K562 (cell line): ENCODE data around the gene TTBK1. TPM values are rescaled to one million over a fixed set of nuclear protein-coding genes. Genes with fewer than 3 reads are reported as not detected.

Source experiments
- ATAC-seq: fragments of 200-7000 bp; cut with Tn5 transposase; 3 replicates; pipeline ENCODE4 v1.9.1; 2020; ENCODE audit warnings: moderate library complexity
- BruUV-seq: library from RNA; stranded (reverse); fragments of 400-500 nt; replicated peaks from 2 replicates; lab custom pipeline; 2021; lab: Mats Ljungman, UMichigan
- CTCF ChIA-PET: fragments of 300-600 bp; formaldehyde crosslinking; extraction: SDS; loops from one replicate; lab custom pipeline; 2021; ENCODE audit warnings: low intra/inter-chr PET ratio; lab: Yijun Ruan, JAX
- POLR2A ChIA-PET: fragments of 300-600, 350-650 bp; sonication (Branson Sonifier 250); formaldehyde crosslinking; extraction: SDS; loops from one replicate; lab custom pipeline; 2021; ENCODE audit warnings: antibody characterized with exemption, inconsistent platforms; lab: Yijun Ruan, JAX
- DNase-seq, 4 experiments: peaks; one replicate each; pipeline versions ENCODE4 v3.0.0 to v3.0.0-alpha.2; 2011 to 2018; ENCODE audit warnings: low spot score in 3 of 4, mixed read lengths in 3 of 4; ENCODE audit errors: extremely low read depth in 1 of 4
- FAIRE-seq: peaks from 2 replicates; lab custom pipeline; 2011; peaks lifted over from hg19 to GRCh38; lab: Jason Lieb, UNC
- H2AFZ ChIP-seq: 2 replicates; pipeline ENCODE4 v1.6.0; 2011; ENCODE audit warnings: low read depth, low read length, control low read depth, inconsistent platforms
- H3K27ac ChIP-seq: fragments of 200-600 bp; 3 replicates; pipeline ENCODE4 v1.8.0; 2011; ENCODE audit warnings: low read depth, mild to moderate bottlenecking, control low read depth, inconsistent platforms, low read length, moderate library complexity, mixed read lengths; ENCODE audit errors: extremely low read depth
- H3K27me3 ChIP-seq, 2 experiments: fragments of 300-600 bp in 1 of 2; 2 replicates in 1 of 2; 3 replicates in 1 of 2; pipeline versions ENCODE4 v1.6.0 to v1.8.0; 2011; ENCODE audit warnings: inconsistent platforms in 2 of 2, low read length in 2 of 2, mild to moderate bottlenecking in 1 of 2, mixed read lengths in 1 of 2, moderate library complexity in 1 of 2; ENCODE audit not compliant: control insufficient read depth in 2 of 2, insufficient read depth in 2 of 2
- H3K36me3 ChIP-seq: fragments of 300-600 bp; 3 replicates; pipeline ENCODE4 v1.8.0; 2011; ENCODE audit warnings: mild to moderate bottlenecking, low read length, inconsistent platforms; ENCODE audit not compliant: control insufficient read depth, insufficient read depth
- H3K4me1 ChIP-seq, 2 experiments: fragments of 200-600 bp in 1 of 2; replicated peaks in 1 of 2; 2 replicates in 1 of 2; 3 replicates in 1 of 2; pipeline versions ENCODE4 v1.5.1 to v1.8.0; 2011; ENCODE audit warnings: inconsistent platforms in 2 of 2, low read length in 2 of 2, mild to moderate bottlenecking in 1 of 2, mixed read lengths in 1 of 2, moderate library complexity in 1 of 2; ENCODE audit not compliant: control insufficient read depth in 2 of 2, insufficient read depth in 2 of 2
- H3K4me2 ChIP-seq: 2 replicates; pipeline ENCODE4 v1.6.1; 2011; ENCODE audit warnings: low read length, control low read depth, inconsistent platforms, mixed read lengths; ENCODE audit not compliant: insufficient read depth
- H3K4me3 ChIP-seq: fragments of 200-600 bp; sonication (generic), shearing (Covaris generic); 2 replicates; pipeline ENCODE4 v1.5.1; 2016; ENCODE audit warnings: control low read depth, inconsistent platforms
- H3K79me2 ChIP-seq: fragments of 200-600 bp; 3 replicates; pipeline ENCODE4 v1.8.0; 2011; ENCODE audit warnings: low read length, inconsistent platforms; ENCODE audit not compliant: control insufficient read depth, insufficient read depth
- H3K9ac ChIP-seq, 2 experiments: 2 replicates each; pipeline versions ENCODE4 v1.6.0 to v1.6.1; 2011; ENCODE audit warnings: low read depth in 2 of 2, low read length in 2 of 2, control low read depth in 1 of 2, inconsistent platforms in 1 of 2, mild to moderate bottlenecking in 1 of 2, mixed read lengths in 1 of 2; ENCODE audit not compliant: insufficient read depth in 1 of 2
- H3K9me1 ChIP-seq: one replicate; pipeline ENCODE4 v1.6.0; 2011; ENCODE audit warnings: inconsistent platforms, mild to moderate bottlenecking, low read length, moderate library complexity; ENCODE audit not compliant: control insufficient read depth, insufficient read depth
- H3K9me3 ChIP-seq: replicated peaks from 2 replicates; pipeline ENCODE4 v1.5.1; 2011; ENCODE audit warnings: low read depth, low read length, inconsistent platforms; ENCODE audit not compliant: control insufficient read depth, insufficient read depth
- H4K20me1 ChIP-seq: replicated peaks from 2 replicates; pipeline ENCODE4 v1.6.1; 2011; ENCODE audit warnings: low read length, inconsistent platforms, mixed read lengths; ENCODE audit not compliant: control insufficient read depth, insufficient read depth
- BCOR ChIP-seq: fragments of 450-650 bp; IDR thresholded peaks from 2 replicates; pipeline ENCODE4 v1.6.1; 2016
- BMI1 ChIP-seq: fragments of 150-350 bp; IDR thresholded peaks from 2 replicates; pipeline ENCODE4 v1.6.1; 2014; ENCODE audit warnings: low read length
- CCAR2 ChIP-seq: fragments of 200-400 bp; formaldehyde crosslinking; IDR thresholded peaks from 2 replicates; pipeline ENCODE4 v1.6.1; 2017; ENCODE audit warnings: mild to moderate bottlenecking, low read depth, low read length
- EGR1 ChIP-seq: fragments of 450-650 bp; conservative IDR thresholded peaks from 2 replicates; pipeline ENCODE4 v1.6.1; 2017; ENCODE audit warnings: mild to moderate bottlenecking
- ESRRB ChIP-seq: fragments of 250-450 bp; sonication (Bioruptor Pico); IDR thresholded peaks from 2 replicates; pipeline ENCODE4 v1.5.0; 2020; ENCODE audit warnings: mild to moderate bottlenecking, moderate library complexity, borderline replicate concordance
- HDAC2 ChIP-seq: fragments of 450-650 bp; IDR thresholded peaks from 2 replicates; pipeline ENCODE4 v1.6.1; 2016; ENCODE audit warnings: mild to moderate bottlenecking
- KDM1A ChIP-seq, 2 experiments: fragments of 450-650 bp; IDR thresholded peaks; 2 replicates each; pipeline ENCODE4 v1.6.1; 2016; ENCODE audit warnings: mild to moderate bottlenecking in 2 of 2
- PTBP1 ChIP-seq: fragments of 200-400 bp; formaldehyde crosslinking; IDR thresholded peaks from 2 replicates; pipeline ENCODE4 v1.6.1; 2017; ENCODE audit warnings: low read depth, low read length
- RBM25 ChIP-seq: fragments of 200-400 bp; formaldehyde crosslinking; IDR thresholded peaks from 2 replicates; pipeline ENCODE4 v1.6.1; 2018; ENCODE audit warnings: low read length, low read depth, moderate library complexity; ENCODE audit not compliant: severe bottlenecking
- RCOR1 ChIP-seq, 2 experiments: IDR thresholded peaks; 2 replicates each; pipeline ENCODE4 v1.6.1; 2012; ENCODE audit warnings: low read depth in 2 of 2, low read length in 2 of 2, borderline replicate concordance in 1 of 2, improper control_type of control experiment in 1 of 2
- SMARCA5 ChIP-seq: fragments of 450-650 bp; IDR thresholded peaks from 2 replicates; pipeline ENCODE4 v1.6.1; 2016
- ZFP36 ChIP-seq: fragments of 150-350 bp; IDR thresholded peaks from 2 replicates; pipeline ENCODE4 v1.6.1; 2018; ENCODE audit warnings: low read length, low read depth; ENCODE audit not compliant: partially characterized antibody
- ZNF224 ChIP-seq: sonication (generic); formaldehyde crosslinking; IDR thresholded peaks from 2 replicates; pipeline ENCODE4 v1.8.0; 2022; ENCODE audit warnings: mild to moderate bottlenecking, missing genetic modification reagents
- WGBS: fragments of 100-300 bp; shearing (Covaris generic); methylation state at CpG from one replicate; pipeline ENCODE4 v1.1.6; 2016; ENCODE audit warnings: low coverage, mixed read lengths; ENCODE audit not compliant: insufficient coverage; ENCODE audit errors: missing lambda C conversion rate; 5-methylcytosine and 5-hydroxymethylcytosine counted together
- in situ Hi-C: fragments of 300-500 bp; cut with MboI; formaldehyde crosslinking; loops from 4 replicates; pipeline ENCODE4 v1.15.0; 2018; ENCODE audit warnings: inconsistent platforms, mixed read lengths
- intact Hi-C: fragments of 100-400 bp; cut with micrococcal nuclease; formaldehyde crosslinking; loops from 2 replicates; pipeline ENCODE4 v1.14.2; 2022
- polyA plus RNA-seq, 8 experiments: library from polyadenylated mRNA; depleted of rRNA in 4 of 8; stranded (reverse) in 5 of 8; unstranded in 3 of 8; fragments of >200 nt; fragmentation: Nextera tagmentation in 2 of 8; fragmentation: Illumina TruSeq in 1 of 8; extraction: Ambion mirVana in 2 of 8; extraction: Trizol in 1 of 8; gene quantifications; 2 replicates each; pipeline versions ENCODE4 v1.2.1 to v1.2.3, GENCODE V29; 2011 to 2014; ENCODE audit warnings: inconsistent platforms in 1 of 8, missing spikeins in 1 of 8
- total RNA-seq, 7 experiments: library from RNA; depleted of rRNA in 6 of 7; stranded (reverse); fragments of >200 nt in 6 of 7; fragmentation: Illumina TruSeq in 2 of 7; extraction: Trizol in 2 of 7; gene quantifications; 2 replicates each; pipeline versions ENCODE4 v1.2.1 to v1.2.3, GENCODE V29; 2011 to 2021; ENCODE audit warnings: low replicate concordance in 1 of 7
- TF ChIP-seq, protein P1 (sequence below): sonication (generic); formaldehyde crosslinking; IDR thresholded peaks from 2 replicates; pipeline ENCODE4 v1.8.0; 2022; ENCODE audit warnings: mild to moderate bottlenecking, missing genetic modification reagents

The TTBK1 gene
- total and polyA plus RNA-seq, 9 of the 15 experiments (the other 6 are each of a cell fraction or from before 2014, with no cell fraction given) = not detected

- no peak for ATAC-seq
- no peaks in the 10 kb centered on the region for H3K9me3 ChIP-seq
- no peak overlapping the region for H3K4me3 ChIP-seq
- H3K9me1 ChIP-seq = peaks cover 2% of the 10 kb centered on the region
- H2AFZ ChIP-seq = no peak overlapping the region
- H3K4me2 ChIP-seq = no peak overlapping the region
- H3K27ac ChIP-seq = no peak overlapping the region
- BruUV-seq = no TSS peak
- no peak overlapping the region for H3K9ac ChIP-seq
- 30% methylated on average over 3 of the region's 3 CpGs for WGBS
- intact Hi-C loops (no loop called here), in situ Hi-C loops (no loop called here)
- H3K4me1 ChIP-seq = peaks cover 7 to 20% of the 10 kb centered on the region in 2 experiments; a peak in 4 of 5 replicates
- no peak for FAIRE-seq
- no peak for TF ChIP-seq ZNF224
- TF ChIP-seq KDM1A (IDR thresholded peaks at IDR 0.05) = peak in 1 of 2 experiments; percentile 8; a peak in 1 of 4 replicates
- TF ChIP-seq ESRRB (CRISPR knock-in tag) = no peak
- no peak for DNase-seq
- H3K79me2 ChIP-seq = no peaks in the 10 kb centered on the region
- 0 out of 2 replicates have a peak, but pooled peaks cover 7% of the 10 kb centered on the region for H4K20me1 ChIP-seq
- H3K36me3 ChIP-seq = no peaks in the 10 kb centered on the region
- H3K27me3 ChIP-seq = peaks cover 21 to 38% of the 10 kb centered on the region in 2 experiments; a peak in 4 of 5 replicates
- POLR2A ChIA-PET = no interaction called here
- CTCF ChIA-PET = no interaction called here
These were observed 61.1 kb downstream of the TTBK1 start for GRCh38 chr6:43304361-43304760.

- Histone ChIP-seq H3K9me1 (peaks cover 2% of the 10 kb centered on the region), H3K4me2 (no peak overlapping the region), H4K20me1 (0 out of 2 replicates have a peak, but pooled peaks cover 4% of the 10 kb centered on the region), H3K9ac (no peak overlapping the region), H2AFZ (no peak overlapping the region), H3K4me3 (no peak overlapping the region), H3K27me3 (peaks cover 16 to 33% of the 10 kb centered on the region in 2 experiments; a peak in 4 of 5 replicates), H3K4me1 (peaks cover 8 to 18% of the 10 kb centered on the region in 2 experiments), H3K79me2 (no peaks in the 10 kb centered on the region), H3K27ac (no peak overlapping the region), H3K9me3 (no peaks in the 10 kb centered on the region), H3K36me3 (no peaks in the 10 kb centered on the region)
- POLR2A ChIA-PET = interaction anchor here (0.6 kb wide), 1 partner anchor 12 kb away, joined by 3 read pairs; no protein-coding TSS in a partner anchor
- CTCF ChIA-PET = no interaction called here
- intact Hi-C loops = no loop called here
- no TSS peak for BruUV-seq
- DNase-seq (no peak), ATAC-seq (no peak), FAIRE-seq (no peak)
- 0% methylated on average over 2 of the region's 2 CpGs for WGBS
- in situ Hi-C loops = no loop called here
- TF ChIP-seq RCOR1 (IDR thresholded peaks at IDR 0.05; ENCODE audit: borderline replicate concordance in 1 of 2, low read depth in 2 of 2, low read length in 2 of 2) = 0 out of 4 replicates have a peak, but pooled peaks of 1 of the 2 experiments have one; percentile 20
- peak; percentile 92 for TF ChIP-seq RBM25
- peak; percentile 67; the same call in 1 of the 2 replicates for TF ChIP-seq HDAC2
- TF ChIP-seq BCOR = peak; percentile 94
- 0 out of 2 replicates have a peak, but pooled peaks have one; percentile 67 for TF ChIP-seq SMARCA5
- no peak for TF ChIP-seq CCAR2
- peak; percentile 92 for TF ChIP-seq ZFP36
- no peak for TF ChIP-seq EGR1
- TF ChIP-seq PTBP1 = 0 out of 2 replicates have a peak, but pooled peaks have one; percentile 79
- TF ChIP-seq, protein P1, sequence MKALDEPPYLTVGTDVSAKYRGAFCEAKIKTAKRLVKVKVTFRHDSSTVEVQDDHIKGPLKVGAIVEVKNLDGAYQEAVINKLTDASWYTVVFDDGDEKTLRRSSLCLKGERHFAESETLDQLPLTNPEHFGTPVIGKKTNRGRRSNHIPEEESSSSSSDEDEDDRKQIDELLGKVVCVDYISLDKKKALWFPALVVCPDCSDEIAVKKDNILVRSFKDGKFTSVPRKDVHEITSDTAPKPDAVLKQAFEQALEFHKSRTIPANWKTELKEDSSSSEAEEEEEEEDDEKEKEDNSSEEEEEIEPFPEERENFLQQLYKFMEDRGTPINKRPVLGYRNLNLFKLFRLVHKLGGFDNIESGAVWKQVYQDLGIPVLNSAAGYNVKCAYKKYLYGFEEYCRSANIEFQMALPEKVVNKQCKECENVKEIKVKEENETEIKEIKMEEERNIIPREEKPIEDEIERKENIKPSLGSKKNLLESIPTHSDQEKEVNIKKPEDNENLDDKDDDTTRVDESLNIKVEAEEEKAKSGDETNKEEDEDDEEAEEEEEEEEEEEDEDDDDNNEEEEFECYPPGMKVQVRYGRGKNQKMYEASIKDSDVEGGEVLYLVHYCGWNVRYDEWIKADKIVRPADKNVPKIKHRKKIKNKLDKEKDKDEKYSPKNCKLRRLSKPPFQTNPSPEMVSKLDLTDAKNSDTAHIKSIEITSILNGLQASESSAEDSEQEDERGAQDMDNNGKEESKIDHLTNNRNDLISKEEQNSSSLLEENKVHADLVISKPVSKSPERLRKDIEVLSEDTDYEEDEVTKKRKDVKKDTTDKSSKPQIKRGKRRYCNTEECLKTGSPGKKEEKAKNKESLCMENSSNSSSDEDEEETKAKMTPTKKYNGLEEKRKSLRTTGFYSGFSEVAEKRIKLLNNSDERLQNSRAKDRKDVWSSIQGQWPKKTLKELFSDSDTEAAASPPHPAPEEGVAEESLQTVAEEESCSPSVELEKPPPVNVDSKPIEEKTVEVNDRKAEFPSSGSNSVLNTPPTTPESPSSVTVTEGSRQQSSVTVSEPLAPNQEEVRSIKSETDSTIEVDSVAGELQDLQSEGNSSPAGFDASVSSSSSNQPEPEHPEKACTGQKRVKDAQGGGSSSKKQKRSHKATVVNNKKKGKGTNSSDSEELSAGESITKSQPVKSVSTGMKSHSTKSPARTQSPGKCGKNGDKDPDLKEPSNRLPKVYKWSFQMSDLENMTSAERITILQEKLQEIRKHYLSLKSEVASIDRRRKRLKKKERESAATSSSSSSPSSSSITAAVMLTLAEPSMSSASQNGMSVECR (CRISPR knock-in tag) = no peak
- no peak for TF ChIP-seq BMI1
These were observed 61.6 kb downstream of the TTBK1 start for GRCh38 chr6:43304882-43305281.
